Transverse colon (tissue), 3 donors: ENCODE data around the gene HIP1.

Experiments
- POLR2A ChIP-seq: fragments of 450-650 bp; IDR thresholded peaks from one replicate; pipeline ENCODE4 v1.6.1; 2016; ENCODE audit warnings: antibody characterized with exemption, mild to moderate bottlenecking, moderate library complexity
- TF ChIP-seq, protein P1 (sequence below), 5 experiments: fragments of 200-600 bp in 3 of 5; fragments of 450-650 bp in 2 of 5; sonication (generic) in 3 of 5; IDR thresholded peaks; 1 replicate in 2 of 5; 2 replicates in 3 of 5; pipeline ENCODE4 v1.5.1; 2016 to 2017; ENCODE audit warnings: antibody characterized with exemption in 5 of 5, inconsistent platforms in 3 of 5, mild to moderate bottlenecking in 2 of 5, moderate library complexity in 1 of 5

GRCh38 chr7:75629044-75629443 lies 109.7 kb downstream of the HIP1 start:
- TF ChIP-seq, protein P1, sequence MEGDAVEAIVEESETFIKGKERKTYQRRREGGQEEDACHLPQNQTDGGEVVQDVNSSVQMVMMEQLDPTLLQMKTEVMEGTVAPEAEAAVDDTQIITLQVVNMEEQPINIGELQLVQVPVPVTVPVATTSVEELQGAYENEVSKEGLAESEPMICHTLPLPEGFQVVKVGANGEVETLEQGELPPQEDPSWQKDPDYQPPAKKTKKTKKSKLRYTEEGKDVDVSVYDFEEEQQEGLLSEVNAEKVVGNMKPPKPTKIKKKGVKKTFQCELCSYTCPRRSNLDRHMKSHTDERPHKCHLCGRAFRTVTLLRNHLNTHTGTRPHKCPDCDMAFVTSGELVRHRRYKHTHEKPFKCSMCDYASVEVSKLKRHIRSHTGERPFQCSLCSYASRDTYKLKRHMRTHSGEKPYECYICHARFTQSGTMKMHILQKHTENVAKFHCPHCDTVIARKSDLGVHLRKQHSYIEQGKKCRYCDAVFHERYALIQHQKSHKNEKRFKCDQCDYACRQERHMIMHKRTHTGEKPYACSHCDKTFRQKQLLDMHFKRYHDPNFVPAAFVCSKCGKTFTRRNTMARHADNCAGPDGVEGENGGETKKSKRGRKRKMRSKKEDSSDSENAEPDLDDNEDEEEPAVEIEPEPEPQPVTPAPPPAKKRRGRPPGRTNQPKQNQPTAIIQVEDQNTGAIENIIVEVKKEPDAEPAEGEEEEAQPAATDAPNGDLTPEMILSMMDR (IDR thresholded peaks at IDR 0.05): no peak
- no peak for TF ChIP-seq POLR2A
